T-helper 17 cell (primary cell): ENCODE data around the gene COMMD8. TPM values are rescaled to one million over a fixed set of nuclear protein-coding genes. Genes with fewer than 3 reads are reported as not detected.
"Not testable (repeated sequence)": the region's sequence is repeated elsewhere in the genome, so short reads cannot be mapped to it uniquely, and the experiment has no call there.

ENCODE experiments used
- ATAC-seq: fragments of 150-1000 bp; cut with Tn5 transposase; 2 replicates; pipeline ENCODE4 v1.10.0; 2021; ENCODE audit warnings: mild to moderate bottlenecking, moderate library complexity
- DNase-seq, 3 donors: peaks; one replicate each; pipeline versions ENCODE4 v3.0.0 to v3.0.0-alpha.2; 2020 to 2021
- H3K9me3 ChIP-seq: one replicate; pipeline ENCODE4 v1.7.0; 2013; ENCODE audit warnings: low read length, mild to moderate bottlenecking; ENCODE audit not compliant: control insufficient read depth, poor library complexity, severe bottlenecking
- H3K27ac Mint-ChIP-seq: one replicate; pipeline ENCODE4 v1.8.0; 2022; ENCODE audit warnings: mild to moderate bottlenecking, moderate library complexity, mixed read lengths
- H3K27me3 Mint-ChIP-seq: one replicate; pipeline ENCODE4 v1.8.0; 2022; ENCODE audit warnings: mixed read lengths
- H3K36me3 Mint-ChIP-seq: one replicate; pipeline ENCODE4 v1.8.0; 2022; ENCODE audit warnings: low read depth, mixed read lengths
- H3K4me1 Mint-ChIP-seq: one replicate; pipeline ENCODE4 v1.8.0; 2022; ENCODE audit warnings: mild to moderate bottlenecking, mixed read lengths
- H3K4me3 Mint-ChIP-seq: one replicate; pipeline ENCODE4 v1.8.0; 2022; ENCODE audit warnings: mild to moderate bottlenecking, moderate library complexity, mixed read lengths
- total RNA-seq, 4 donors: library from RNA in 2 of 4; stranded (reverse) in 2 of 4; gene quantifications; one replicate each; pipeline ENCODE4 v1.2.3 and lab custom pipeline; 2022 to 2026

The COMMD8 gene
- total RNA-seq (10 to 100 TPM in 1 of 2 donors, 1 to 10 TPM in 1; 9.9 to 10.1 TPM), total RNA-seq (lab: John Stamatoyannopoulos, UW) (10.2 to 23.5 reads per million in 2 donors)

DNA sequence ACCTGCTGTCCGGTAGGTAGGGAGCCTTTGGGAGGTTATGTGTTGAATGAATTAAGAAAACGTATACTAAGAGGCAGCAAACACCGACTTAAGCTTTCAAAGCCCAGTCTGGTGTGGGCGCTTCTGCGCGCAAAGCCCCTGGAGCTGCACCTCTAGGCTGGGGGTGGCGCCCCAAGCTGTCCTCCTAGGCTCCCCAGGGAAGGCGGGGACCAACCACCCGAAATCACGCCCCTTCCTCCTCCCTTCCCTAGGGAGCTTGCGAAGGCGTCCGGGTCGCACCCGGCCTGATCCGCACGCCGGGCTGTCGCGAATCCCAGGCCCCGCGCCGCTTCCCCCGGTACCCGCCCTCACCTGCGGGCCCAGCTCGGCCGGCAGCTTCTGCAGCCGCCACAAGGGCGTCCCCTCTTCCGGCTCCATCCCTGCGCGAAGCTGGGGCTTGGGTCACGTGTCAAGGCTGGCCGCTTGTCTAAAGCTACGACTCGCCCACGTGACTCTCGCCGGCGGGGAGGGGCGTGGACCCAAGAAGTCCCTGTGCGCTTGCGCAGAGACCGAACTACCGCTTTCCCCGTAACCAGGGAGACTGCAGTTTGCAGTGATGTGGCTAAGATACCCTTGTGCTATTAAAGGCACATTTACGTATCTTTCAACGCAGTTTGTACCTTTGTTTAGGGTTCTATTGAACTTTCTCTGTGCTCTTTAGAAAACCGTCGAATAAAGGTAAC is at the start of gene COMMD8:
Gene COMMD8, minus strand, starts transcription at position 468 of the 722 bp plus-strand sequence. Its CDS starts 51 bp downstream, at position 417.
- H3K4me3 Mint-ChIP-seq = peak within 1 kb of the TSS; percentile 91
- H3K27me3 Mint-ChIP-seq = no peaks in the 10 kb centered on the region
- no peaks in the 10 kb centered on the region for H3K36me3 Mint-ChIP-seq
- no peaks in the 10 kb centered on the region for H3K9me3 ChIP-seq
- H3K27ac Mint-ChIP-seq = peak within 1 kb of the TSS; percentile 91
- H3K4me1 Mint-ChIP-seq = peaks cover 32% of the 10 kb centered on the region
- DNase-seq (peak; percentile 92 to 97 (median 95)), ATAC-seq (peak; percentile 90)

DNA sequence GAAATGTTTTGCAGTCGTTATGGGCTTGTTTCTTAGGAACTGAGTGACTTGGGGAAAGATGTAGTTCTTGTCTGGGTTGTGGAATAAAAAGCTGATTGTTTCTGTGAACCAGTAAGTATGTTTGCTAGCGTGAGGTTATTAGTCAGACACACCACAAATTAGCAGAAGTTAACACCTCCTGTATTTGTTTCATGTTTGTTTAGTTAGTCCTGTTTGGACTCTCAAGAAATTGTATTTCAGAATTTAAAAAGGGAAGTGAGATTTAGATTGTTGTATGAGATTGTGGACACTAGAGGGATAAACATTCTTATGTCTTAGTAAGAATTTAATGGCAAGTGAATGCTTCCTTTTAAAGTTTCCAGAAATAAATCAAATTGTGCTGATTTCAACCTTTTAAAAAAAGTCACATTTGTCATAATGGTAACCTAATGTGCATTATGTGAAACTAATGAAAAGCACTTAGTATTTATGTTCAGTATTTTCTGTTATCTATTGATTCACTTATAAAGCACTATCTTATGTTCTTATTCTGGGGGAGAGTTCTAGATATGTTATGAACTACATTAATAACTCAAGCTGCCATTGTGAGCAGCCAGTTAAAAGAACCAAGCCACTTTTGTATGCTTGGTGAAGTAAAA is 47.1 kb upstream of the COMMD8 start:
- no peak overlapping the region for H3K27ac Mint-ChIP-seq
- H3K9me3 ChIP-seq = no peaks in the 10 kb centered on the region
- no peaks in the 10 kb centered on the region for H3K27me3 Mint-ChIP-seq
- ATAC-seq (peak; percentile 41), DNase-seq (no peak)
- peaks cover 12% of the 10 kb centered on the region for H3K4me1 Mint-ChIP-seq
- no peak overlapping the region for H3K4me3 Mint-ChIP-seq
- H3K36me3 Mint-ChIP-seq = no peaks in the 10 kb centered on the region

DNA sequence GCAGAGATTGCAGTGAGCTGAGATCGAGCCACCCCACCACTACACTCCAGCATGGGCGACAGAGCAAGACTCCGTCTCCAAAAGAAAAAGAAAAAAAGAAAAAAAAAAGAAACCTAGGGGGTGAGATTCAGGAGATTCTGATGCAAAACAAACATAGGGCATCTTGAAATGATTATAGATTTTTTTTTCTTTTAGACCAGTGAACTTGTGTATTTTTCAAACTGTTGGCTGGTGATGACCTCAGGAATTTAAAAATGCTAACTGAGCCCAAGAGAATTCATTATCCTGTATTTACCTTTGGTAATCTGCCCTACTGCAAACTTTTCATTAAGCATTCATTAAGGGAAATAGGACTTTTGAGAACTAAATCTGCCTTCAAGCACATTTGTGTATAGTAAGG is 42.2 kb upstream of the COMMD8 start:
- Mint-ChIP-seq H3K27ac (no peak overlapping the region), H3K36me3 (no peaks in the 10 kb centered on the region), H3K27me3 (no peaks in the 10 kb centered on the region), H3K4me3 (no peak overlapping the region), H3K4me1 (peaks cover 9% of the 10 kb centered on the region)
- ATAC-seq = no peak
- H3K9me3 ChIP-seq = no peaks in the 10 kb centered on the region
- no peak for DNase-seq

DNA sequence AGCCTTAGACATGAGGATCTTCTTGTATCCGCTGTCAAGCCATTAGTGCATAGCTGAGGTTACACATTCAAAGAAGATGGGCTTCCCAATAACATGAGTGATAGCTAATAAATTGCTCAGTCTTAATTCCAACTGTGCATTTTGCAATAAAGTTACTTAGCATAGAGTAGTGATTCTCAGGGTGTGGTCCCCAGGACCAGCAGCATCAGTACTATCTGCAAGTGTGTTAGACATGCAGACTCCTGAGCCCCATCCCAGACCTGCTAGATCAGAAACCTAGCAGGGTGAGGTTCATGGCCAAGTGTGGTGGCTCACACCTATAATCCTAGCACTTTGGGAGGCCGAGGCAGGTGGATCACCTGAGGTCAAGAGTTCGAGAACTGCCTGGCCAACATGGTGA is 41.6 kb upstream of the COMMD8 start:
- ATAC-seq (no peak), DNase-seq (no peak)
- no peaks in the 10 kb centered on the region for H3K27me3 Mint-ChIP-seq
- peaks cover 5% of the 10 kb centered on the region for H3K4me1 Mint-ChIP-seq
- no peak overlapping the region for H3K4me3 Mint-ChIP-seq
- H3K9me3 ChIP-seq = no peaks in the 10 kb centered on the region
- H3K36me3 Mint-ChIP-seq = no peaks in the 10 kb centered on the region
- no peak overlapping the region for H3K27ac Mint-ChIP-seq

DNA sequence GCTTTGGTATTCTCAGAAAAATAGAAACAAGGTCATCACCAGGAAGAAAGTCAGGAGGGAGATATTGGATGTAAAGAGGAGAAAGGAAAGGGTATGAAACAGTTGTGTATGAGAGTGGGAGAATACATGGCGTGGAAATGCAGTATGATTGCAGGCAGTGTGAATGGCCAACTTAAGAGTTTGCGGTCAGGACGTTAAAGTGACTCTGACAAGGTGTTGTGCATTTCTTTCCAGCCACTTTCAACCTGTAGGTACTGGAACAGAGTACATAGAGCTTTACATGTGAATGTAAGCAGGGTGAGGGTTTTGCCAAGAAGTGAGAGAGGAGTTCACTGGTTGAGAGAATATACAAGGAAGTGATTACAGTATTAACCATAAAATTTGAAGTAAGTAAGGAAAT is 37.3 kb upstream of the COMMD8 start:
- Mint-ChIP-seq H3K36me3 (no peaks in the 10 kb centered on the region), H3K27ac (no peak overlapping the region)

DNA sequence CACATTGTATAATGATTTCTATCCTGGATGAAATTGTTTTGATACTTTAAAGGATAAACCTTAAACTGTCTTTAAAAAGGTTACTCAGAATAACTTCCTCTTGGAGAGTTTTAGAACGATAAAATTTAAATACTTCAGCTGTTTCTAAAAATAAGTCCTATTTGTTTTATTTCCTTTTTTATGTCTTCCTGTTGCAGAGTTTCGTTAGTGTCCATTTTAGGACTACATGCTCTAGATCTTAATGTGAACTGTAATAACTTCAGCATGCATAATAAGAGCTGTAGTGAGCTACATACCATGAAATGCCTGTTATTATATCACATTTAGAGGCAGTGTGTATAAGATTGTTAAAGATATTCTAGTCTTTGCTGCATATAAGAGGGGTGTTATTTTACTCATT is 36.2 kb upstream of the COMMD8 start:
- ATAC-seq = no peak
- no peak overlapping the region for H3K27ac Mint-ChIP-seq
- DNase-seq = no peak
- H3K4me3 Mint-ChIP-seq = no peak overlapping the region
- H3K4me1 Mint-ChIP-seq = peaks cover 2% of the 10 kb centered on the region
- no peaks in the 10 kb centered on the region for H3K27me3 Mint-ChIP-seq
- no peaks in the 10 kb centered on the region for H3K36me3 Mint-ChIP-seq
- no peaks in the 10 kb centered on the region for H3K9me3 ChIP-seq

More for the DNA sequence above, 37.3 kb upstream of the COMMD8 start:
- Mint-ChIP-seq H3K4me3 (no peak overlapping the region), H3K4me1 (peaks cover 2% of the 10 kb centered on the region), H3K27me3 (no peaks in the 10 kb centered on the region)
- no peak for ATAC-seq
- DNase-seq = no peak
- H3K9me3 ChIP-seq = no peaks in the 10 kb centered on the region

DNA sequence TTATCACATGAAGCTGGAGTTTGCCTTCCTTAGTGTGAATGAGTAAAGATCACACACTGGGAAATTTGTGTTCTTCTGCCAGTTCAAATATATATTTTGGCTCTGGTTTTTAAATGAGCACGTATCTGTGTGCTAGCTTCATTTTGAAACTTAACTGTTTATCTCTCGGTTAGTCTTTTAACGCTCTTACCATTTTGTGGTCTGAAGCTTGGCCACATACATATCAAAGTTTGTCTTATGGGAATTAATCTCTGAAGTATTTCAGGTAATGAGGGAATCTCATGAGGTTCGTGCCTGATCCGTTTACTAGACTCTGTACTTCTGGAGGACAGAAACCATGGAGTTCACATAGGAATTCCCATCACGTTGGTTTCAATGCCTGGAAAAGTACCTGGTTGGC is 35.4 kb upstream of the COMMD8 start:
- Mint-ChIP-seq H3K36me3 (no peaks in the 10 kb centered on the region), H3K4me1 (peaks cover 2% of the 10 kb centered on the region), H3K4me3 (no peak overlapping the region), H3K27me3 (no peaks in the 10 kb centered on the region), H3K27ac (no peak overlapping the region)
- H3K9me3 ChIP-seq = no peaks in the 10 kb centered on the region
- DNase-seq (no peak), ATAC-seq (no peak)

DNA sequence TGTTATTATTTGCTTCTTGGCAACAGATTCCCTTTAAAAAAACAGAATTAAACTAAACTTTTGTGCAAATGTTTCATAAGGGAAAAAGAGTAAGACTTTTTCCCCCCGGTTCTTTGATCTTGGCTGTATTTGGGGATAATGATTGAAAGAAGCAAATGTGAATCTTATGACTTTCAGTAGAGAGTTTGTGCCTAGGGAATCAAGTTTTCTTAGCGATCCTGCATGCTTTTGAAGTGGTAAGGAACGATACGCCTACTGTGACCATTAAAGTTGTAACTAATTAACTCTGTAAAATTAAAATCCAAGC is 30.6 kb upstream of the COMMD8 start:
- ATAC-seq (no peak), DNase-seq (no peak)
- H3K27me3 Mint-ChIP-seq = no peaks in the 10 kb centered on the region
- H3K4me1 Mint-ChIP-seq = peaks cover 5% of the 10 kb centered on the region
- no peaks in the 10 kb centered on the region for H3K9me3 ChIP-seq
- H3K36me3 Mint-ChIP-seq = peaks cover 2% of the 10 kb centered on the region
- no peak overlapping the region for H3K4me3 Mint-ChIP-seq
- H3K27ac Mint-ChIP-seq = no peak overlapping the region

DNA sequence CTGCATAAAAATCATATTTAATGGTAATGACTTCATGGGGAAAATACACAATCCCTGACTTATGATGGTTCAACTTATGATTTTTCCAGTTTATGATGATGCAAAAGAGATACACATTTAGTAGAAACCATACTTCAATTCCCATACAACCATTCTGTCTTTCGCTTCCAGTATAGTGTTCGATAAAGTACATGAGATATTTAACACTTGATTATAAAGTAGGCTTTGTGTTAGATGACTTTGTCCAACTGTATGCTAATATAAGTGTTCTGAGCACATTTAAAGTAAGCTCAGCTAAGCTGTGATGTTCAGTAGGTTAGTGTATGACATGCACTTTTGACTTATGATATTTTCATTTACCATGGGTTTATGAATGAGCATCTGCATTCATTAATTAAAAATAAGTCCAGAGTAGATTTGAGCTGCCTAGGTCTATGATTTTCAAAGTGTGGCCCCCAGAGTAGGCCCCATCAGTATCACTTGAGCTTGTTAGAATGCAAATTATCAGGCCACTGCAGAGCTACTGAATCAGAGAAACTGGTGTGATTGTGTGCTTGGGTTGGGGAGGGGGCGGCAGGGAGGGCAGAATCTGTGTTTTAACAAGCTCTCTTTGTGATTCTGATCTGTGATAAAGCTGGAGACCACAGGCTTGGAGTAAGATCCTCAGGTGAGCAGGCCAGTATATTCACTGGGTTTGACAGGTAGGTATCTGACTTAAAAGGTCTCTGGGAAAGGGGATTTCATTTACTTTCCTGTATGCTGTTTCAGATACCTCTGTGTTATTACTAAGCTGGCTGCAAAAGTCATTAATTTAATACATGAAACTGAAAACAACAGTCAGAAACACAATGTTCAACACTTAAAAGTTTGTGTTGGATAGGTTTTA is 30.0 kb upstream of the COMMD8 start:
- DNase-seq = no peak
- Mint-ChIP-seq H3K4me3 (no peak overlapping the region), H3K4me1 (peaks cover 5% of the 10 kb centered on the region), H3K27me3 (no peaks in the 10 kb centered on the region), H3K36me3 (peaks cover 2% of the 10 kb centered on the region), H3K27ac (no peak overlapping the region)
- H3K9me3 ChIP-seq = no peaks in the 10 kb centered on the region
- ATAC-seq = no peak

DNA sequence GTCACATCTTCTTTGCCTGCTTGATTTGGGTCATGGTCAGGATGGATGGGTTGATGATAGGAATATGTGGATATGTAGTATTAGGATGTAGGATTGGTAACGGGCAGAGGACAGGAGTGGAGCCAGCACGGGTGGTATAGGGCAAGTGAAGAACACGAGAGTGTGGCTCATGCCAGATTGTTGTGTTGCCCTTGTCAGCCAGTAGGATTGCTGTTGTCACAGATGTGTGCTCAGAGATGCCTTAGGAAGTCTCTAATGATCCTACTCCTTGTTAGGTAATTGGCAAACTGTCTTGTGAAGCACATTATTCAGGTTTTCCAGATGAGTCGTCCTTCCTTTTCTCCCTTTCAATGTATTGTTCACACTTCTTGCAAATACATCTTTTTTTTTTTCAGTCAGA is 27.0 kb upstream of the COMMD8 start:
- ATAC-seq (peak; percentile 79), DNase-seq (no peak)
- H3K36me3 Mint-ChIP-seq = peaks cover 2% of the 10 kb centered on the region
- H3K4me3 Mint-ChIP-seq = no peak overlapping the region
- no peaks in the 10 kb centered on the region for H3K9me3 ChIP-seq
- no peak overlapping the region for H3K27ac Mint-ChIP-seq
- no peaks in the 10 kb centered on the region for H3K27me3 Mint-ChIP-seq
- peaks cover 13% of the 10 kb centered on the region for H3K4me1 Mint-ChIP-seq

DNA sequence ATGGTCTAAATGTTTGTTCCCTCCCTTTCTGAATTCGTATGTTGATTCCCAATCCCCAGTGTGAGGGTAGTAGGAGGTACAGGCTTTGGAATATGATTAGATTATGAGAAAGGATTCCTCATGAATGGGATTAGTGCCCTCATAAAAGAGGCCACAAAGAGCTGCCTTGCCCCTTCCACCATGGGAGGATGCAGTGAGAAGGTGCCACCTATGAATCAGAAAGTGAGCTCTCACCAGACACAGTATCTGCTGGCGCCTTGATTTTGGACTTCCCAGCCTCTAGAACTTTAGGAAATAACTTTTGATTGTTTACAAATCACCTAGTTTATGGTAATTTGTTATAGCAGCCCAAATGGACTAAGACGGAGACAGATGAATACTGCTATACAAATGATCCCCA is 25.2 kb upstream of the COMMD8 start:
- H3K9me3 ChIP-seq = no peaks in the 10 kb centered on the region
- Mint-ChIP-seq H3K4me3 (no peak overlapping the region), H3K36me3 (peaks cover 2% of the 10 kb centered on the region), H3K27me3 (no peaks in the 10 kb centered on the region), H3K4me1 (peaks cover 16% of the 10 kb centered on the region), H3K27ac (no peak overlapping the region)
- no peak for DNase-seq
- ATAC-seq = no peak

DNA sequence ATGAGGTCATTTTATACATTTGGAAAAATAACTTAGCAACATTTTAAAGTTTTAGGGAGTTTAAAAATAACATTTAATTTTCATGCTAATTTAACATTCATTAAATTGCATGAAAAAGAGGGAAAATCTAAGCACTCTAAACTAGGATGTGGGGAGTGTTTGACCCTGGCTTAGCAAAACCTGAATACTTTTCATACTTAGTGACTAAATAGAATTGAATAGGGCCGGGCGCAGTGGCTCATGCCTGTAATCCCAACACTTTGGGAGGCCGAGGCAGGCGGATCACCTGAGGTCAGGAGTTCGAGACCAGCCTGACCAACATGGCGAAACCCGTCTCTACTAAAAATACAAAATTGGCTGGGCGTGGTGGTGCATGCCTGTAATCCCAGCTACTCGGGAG is 23.2 kb upstream of the COMMD8 start:
- not testable (repeated sequence) for DNase-seq, H3K27ac Mint-ChIP-seq
- peaks cover 21% of the 10 kb centered on the region for H3K4me1 Mint-ChIP-seq

DNA sequence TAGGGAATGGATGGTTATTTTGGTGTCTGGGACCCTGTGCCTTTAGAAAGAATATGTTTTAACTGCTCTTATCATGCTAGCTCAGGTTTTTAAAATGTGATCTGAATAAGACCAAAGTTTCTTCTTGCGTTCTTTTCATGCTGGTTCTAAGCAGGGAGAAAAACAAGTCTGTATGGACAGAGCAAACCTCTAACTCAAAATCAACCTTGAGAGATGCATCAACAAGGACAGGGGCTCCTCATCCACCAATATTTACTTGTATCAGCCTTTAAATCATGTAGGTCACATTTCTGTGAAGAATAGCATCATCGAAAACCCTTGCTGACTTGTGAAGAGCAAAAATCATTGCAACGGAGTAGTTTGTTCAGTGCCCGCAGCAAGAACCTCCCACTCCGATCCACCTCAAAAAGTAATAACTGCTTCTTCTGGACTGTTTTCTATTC is 22.8 kb upstream of the COMMD8 start:
- no peaks in the 10 kb centered on the region for H3K9me3 ChIP-seq
- ATAC-seq (no peak), DNase-seq (no peak)
- Mint-ChIP-seq H3K27ac (peak overlapping the region; percentile 95), H3K4me3 (peak overlapping the region; percentile 97), H3K27me3 (no peaks in the 10 kb centered on the region), H3K4me1 (peaks cover 21% of the 10 kb centered on the region), H3K36me3 (no peaks in the 10 kb centered on the region)

More for the DNA sequence above, 23.2 kb upstream of the COMMD8 start:
- not testable (repeated sequence) for H3K36me3 Mint-ChIP-seq, H3K9me3 ChIP-seq, H3K27me3 Mint-ChIP-seq, H3K4me3 Mint-ChIP-seq, ATAC-seq
